ENCODE data around the gene CEACAM3.

DNA sequence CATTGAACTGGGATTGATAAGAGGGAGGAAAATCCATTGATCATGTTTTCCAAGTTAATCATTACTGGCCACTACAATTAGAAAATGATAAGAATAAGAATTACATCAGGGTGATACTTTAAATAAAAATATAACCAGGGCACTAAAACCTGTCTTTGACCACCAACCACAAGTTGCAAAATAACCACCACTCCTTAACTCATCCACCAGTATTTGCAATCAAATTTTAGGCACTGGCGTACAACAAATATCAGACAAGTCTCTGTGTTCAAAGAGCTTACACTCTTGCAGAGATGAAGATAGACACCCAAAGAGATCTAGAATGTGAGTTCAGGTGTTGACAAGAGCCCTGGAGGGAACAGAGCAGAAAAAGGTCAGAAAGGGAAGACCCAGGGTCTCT is 514 bp downstream of the CEACAM3 start:
- TF ChIP-seq POLR2A (IDR thresholded peaks at IDR 0.05; ENCODE audit: low read depth, low read length), result no peak
- no peak for TF ChIP-seq TAF1 (IDR thresholded peaks at IDR 0.05; ENCODE audit: low read depth, low read length)
- no peak for TF ChIP-seq POLR2AphosphoS5 (IDR thresholded peaks at IDR 0.05; ENCODE audit: low read depth, low read length)
- no peak for TF ChIP-seq SPI1 (IDR thresholded peaks at IDR 0.05; ENCODE audit: low read depth, low read length)
